Pancreas (tissue), 10 donors: ENCODE measurements around the gene ALOXE3. TPM values are rescaled to one million over a fixed set of nuclear protein-coding genes. Genes with fewer than 3 reads are reported as not detected.

Experiments used
- ATAC-seq, 4 donors: fragments of 200-7000 bp; cut with Tn5 transposase; one replicate each; pipeline versions ENCODE4 v1.8.0 to v1.9.1; 2020; ENCODE audit warnings: mild to moderate bottlenecking in 4 of 4, moderate library complexity in 4 of 4
- DNase-seq, 6 donors: peaks; one replicate each; pipeline ENCODE4 v3.0.0-alpha.2; 2020
- FAIRE-seq: peaks from 2 replicates; lab custom pipeline; 2012; peaks lifted over from hg19 to GRCh38; lab: Jason Lieb, UNC
- H3K27ac ChIP-seq, 4 donors: fragments of 200-600 bp; sonication (generic); 1 replicate in 3 of 4; 2 replicates in 1 of 4; pipeline versions ENCODE4 v1.5.0 to v1.8.0; 2020
- H3K27me3 ChIP-seq, 4 donors: fragments of 200-600 bp; one replicate each; pipeline ENCODE4 v1.8.0; 2021
- H3K36me3 ChIP-seq, 3 donors: fragments of 200-600 bp; sonication (generic) in 1 of 3; one replicate each; pipeline versions ENCODE4 v1.5.0 to v1.8.0; 2020 to 2021
- H3K4me1 ChIP-seq, 3 donors: fragments of 200-600 bp; one replicate each; pipeline ENCODE4 v1.8.0; 2021
- H3K4me3 ChIP-seq, 4 donors: fragments of 200-600 bp; sonication (generic) in 2 of 4; one replicate each; pipeline versions ENCODE4 v1.5.0 to v1.8.0; 2020 to 2021
- H3K9me3 ChIP-seq, 4 donors: fragments of 200-600 bp; one replicate each; pipeline ENCODE4 v1.8.0; 2021
- CTCF ChIP-seq, 4 donors: fragments of 200-600 bp; sonication (generic) in 3 of 4; IDR thresholded peaks; one replicate each; pipeline versions ENCODE4 v1.5.0 to v1.8.0; 2021; ENCODE audit warnings: antibody characterized with exemption in 4 of 4
- WGBS, 2 donors: extraction: QIAGEN DNeasy Blood & Tissue Kit; methylation state at CpG; one replicate each; pipeline ENCODE4 v1.1.7; 2013; 5-methylcytosine and 5-hydroxymethylcytosine counted together
- intact Hi-C, 3 donors: fragments of 100-400 bp; cut with DNase I; formaldehyde crosslinking; loops; one replicate each; pipeline versions ENCODE4 v1.11.1 to v1.14.2; 2022
- polyA plus RNA-seq, 2 donors: library from polyadenylated mRNA; stranded (reverse); fragments of 200-250 nt; gene quantifications; one replicate each; pipeline ENCODE4 v1.2.3, GENCODE V29; 2013
- total RNA-seq, 6 donors: library from RNA; stranded (reverse); fragmentation: NEBNext Ultra II Directional in 4 of 6; extraction: Animal tissue kit (Norgen Biotek cat#: 25700) in 4 of 6; gene quantifications; one replicate each; pipeline versions ENCODE4 v1.2.1 to v1.2.4, GENCODE V29; 2021 to 2023
- donor health status: healthy with polysubstance abuse.
- donor health status: DM: no; HTN: no; CAD: no; lungs with moderate emphysema.
- donor health status: DM: no; HTN: no; CAD: no.
- donor health status: control.
- donor health status: control.
- donor health status: Bipolar disorder and iron deficiency.
- donor health status: DM: yes; HTN: yes; CAD: no.
- donor health status: DM: no; HTN: no; CAD: no.
- donor health status: DM: no; HTN: no; CAD: no.
- donor health status: DM: yes; HTN: yes; CAD: no.

Gene ALOXE3
- total and polyA plus RNA-seq, 8 donors, result 0.35 TPM; not detected in 7

DNA sequence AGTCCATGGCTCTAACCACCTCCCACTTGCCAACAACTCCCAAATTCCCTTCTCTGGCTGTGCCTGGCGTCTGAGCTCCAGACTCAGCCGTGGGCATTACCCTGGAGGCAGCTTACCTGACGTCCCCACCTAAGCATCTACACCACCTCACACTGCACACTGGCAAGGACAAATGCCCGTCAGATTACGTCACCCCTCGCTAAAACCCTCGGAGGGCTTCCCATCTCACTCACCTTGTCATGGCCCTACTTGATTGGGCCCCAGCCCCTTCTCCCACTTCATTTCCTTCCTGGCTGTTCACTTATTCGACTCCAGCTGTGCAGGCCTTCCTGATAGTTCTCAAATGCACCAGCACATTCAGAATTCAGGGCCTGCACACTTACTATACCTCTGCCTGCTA is 13.4 kb downstream of the ALOXE3 start:
- no peak for TF ChIP-seq CTCF (IDR thresholded peaks at IDR 0.05)
- no peaks in the 10 kb centered on the region for H3K9me3 ChIP-seq
- no peak overlapping the region for H3K27ac ChIP-seq
- no peak for ATAC-seq
- H3K36me3 ChIP-seq, result no peaks in the 10 kb centered on the region
- WGBS, 2 donors, result 69 to 77% methylated on average over 8 of the region's 8 CpGs
- H3K4me1 ChIP-seq, result peaks cover 0 to 3% (median 0%) of the 10 kb centered on the region in 3 donors
- intact Hi-C loops, result no loop called here
- no peaks in the 10 kb centered on the region for H3K27me3 ChIP-seq
- DNase-seq, result no peak
- no peak overlapping the region for H3K4me3 ChIP-seq
- FAIRE-seq, result no peak

DNA sequence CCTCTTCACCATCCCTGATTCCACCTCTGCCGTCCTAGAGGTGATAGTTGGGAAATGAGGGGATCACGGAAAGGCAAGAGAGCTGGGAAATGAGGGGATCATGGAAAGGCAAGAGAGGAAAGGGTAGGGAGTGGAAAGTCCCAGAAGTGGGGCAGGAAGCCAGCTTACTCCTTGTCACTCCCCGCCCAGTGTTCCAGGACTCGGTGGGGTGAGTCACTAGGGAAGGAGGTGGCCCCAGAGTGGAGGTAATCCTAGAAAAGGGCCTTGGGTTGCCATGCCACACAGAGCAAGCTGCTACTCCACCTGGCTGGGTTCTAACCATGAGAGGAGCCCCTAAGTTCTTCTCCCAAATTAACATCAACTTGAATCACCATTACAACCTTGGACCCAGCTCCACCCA is 14.8 kb downstream of the ALOXE3 start:
- DNase-seq (no peak), FAIRE-seq (no peak), ATAC-seq (peak in 3 of 4 donors; percentile 35 to 56 (median 35))
- no peaks in the 10 kb centered on the region for H3K9me3 ChIP-seq
- no peaks in the 10 kb centered on the region for H3K27me3 ChIP-seq
- no peaks in the 10 kb centered on the region for H3K36me3 ChIP-seq
- intact Hi-C loops, result no loop called here
- no peak for TF ChIP-seq CTCF (IDR thresholded peaks at IDR 0.05)
- no peaks in the 10 kb centered on the region for H3K4me1 ChIP-seq
- H3K27ac ChIP-seq, result no peak overlapping the region
- 74 to 87% methylated on average over 4 of the region's 4 CpGs for WGBS, 2 donors
- no peak overlapping the region for H3K4me3 ChIP-seq

GRCh38 chr17:8101721-8102120 is 16.6 kb downstream of the ALOXE3 start:
- ATAC-seq, result no peak
- 61 to 82% methylated on average over 6 of the region's 6 CpGs for WGBS, 2 donors
- no peak for DNase-seq
- intact Hi-C loops, result no loop called here
- no peak for TF ChIP-seq CTCF (IDR thresholded peaks at IDR 0.05)
- no peaks in the 10 kb centered on the region for H3K4me1 ChIP-seq
- no peak overlapping the region for H3K4me3 ChIP-seq
- no peak overlapping the region for H3K27ac ChIP-seq
- no peak for FAIRE-seq
- no peaks in the 10 kb centered on the region for H3K36me3 ChIP-seq
- H3K9me3 ChIP-seq, result no peaks in the 10 kb centered on the region
- no peaks in the 10 kb centered on the region for H3K27me3 ChIP-seq

GRCh38 chr17:8100763-8101162 is 17.6 kb downstream of the ALOXE3 start:
- Histone ChIP-seq H3K4me3 (no peak overlapping the region), H3K36me3 (no peaks in the 10 kb centered on the region), H3K27ac (no peak overlapping the region), H3K9me3 (no peaks in the 10 kb centered on the region), H3K27me3 (no peaks in the 10 kb centered on the region), H3K4me1 (no peaks in the 10 kb centered on the region)
- ATAC-seq (no peak), DNase-seq (no peak), FAIRE-seq (no peak)
- intact Hi-C loops, result no loop called here
- 74 to 77% methylated on average over 2 of the region's 2 CpGs for WGBS, 2 donors
- no peak for TF ChIP-seq CTCF (IDR thresholded peaks at IDR 0.05)

- TF ChIP-seq CTCF (IDR thresholded peaks at IDR 0.05), result no peak
- no peak for DNase-seq
- intact Hi-C loops, result no loop called here
- WGBS, 2 donors, result 19 to 32% methylated on average over 2 of the region's 2 CpGs
- Histone ChIP-seq H3K27ac (no peak overlapping the region), H3K9me3 (no peaks in the 10 kb centered on the region), H3K4me3 (no peak overlapping the region), H3K36me3 (no peaks in the 10 kb centered on the region), H3K4me1 (no peaks in the 10 kb centered on the region), H3K27me3 (no peaks in the 10 kb centered on the region)
- FAIRE-seq, result no peak
- no peak for ATAC-seq
These were observed 18.2 kb downstream of the ALOXE3 start for GRCh38 chr17:8100111-8100510.
